NCI-H2196 treated with DMSO at 0.1 percent for 48 hours (cell line): Measurements from ENCODE around the gene ABCF2.

Experiments
- DNase-seq: peaks from one replicate; lab custom pipeline; 2025; ENCODE audit not compliant: unreplicated experiment; lab: John Stamatoyannopoulos, UW

Gene ABCF2

DNA sequence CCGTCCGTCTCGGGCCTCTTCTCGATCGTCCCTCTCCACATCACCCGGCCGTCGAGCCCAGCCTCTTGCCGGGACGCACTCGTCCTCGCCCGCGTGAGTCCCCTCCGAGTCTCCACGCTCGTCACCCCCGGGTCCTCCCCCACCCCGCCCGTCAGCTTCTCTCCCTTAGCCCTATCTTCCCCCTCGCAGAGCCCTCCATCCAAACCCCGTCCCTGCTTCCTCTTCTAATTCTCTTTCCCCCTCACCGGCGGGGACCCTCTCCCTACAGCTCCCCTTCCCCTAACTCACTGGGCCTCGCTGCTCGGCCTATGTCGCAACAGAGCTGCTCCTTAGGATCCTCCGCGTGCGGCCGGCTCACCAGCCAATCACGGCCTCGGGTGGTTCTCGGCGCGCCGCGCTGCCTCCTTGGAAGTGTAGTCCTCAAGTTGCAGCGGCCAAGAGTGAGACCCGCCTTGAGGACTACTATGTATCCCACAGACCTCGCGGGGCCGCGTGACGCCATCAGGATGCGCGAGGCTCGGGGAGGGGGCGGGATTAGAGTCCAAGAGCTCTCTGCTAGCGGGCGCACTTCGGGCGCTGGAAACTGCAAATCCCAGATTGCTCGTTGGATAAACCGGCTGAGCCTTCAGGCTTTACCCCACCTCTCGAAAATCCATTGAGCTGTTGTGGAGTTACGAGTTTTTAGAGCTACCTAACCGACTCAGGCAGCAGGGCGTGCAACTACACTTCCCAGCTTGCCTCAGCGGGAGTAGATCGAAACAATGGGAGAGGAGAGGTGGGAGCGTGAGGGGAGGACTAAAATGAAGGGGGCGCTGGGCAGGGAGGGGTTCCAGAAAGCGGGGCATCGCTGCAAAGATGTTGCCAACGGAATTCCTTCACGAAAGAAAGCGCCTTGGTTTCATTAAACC lies at the start of gene ABCF2:
Gene ABCF2, minus strand, starts transcription at position 331 of the 908 bp plus-strand sequence. CDS start 747 bp downstream, outside the sequence.
- DNase-seq, result peak; percentile 82

DNA sequence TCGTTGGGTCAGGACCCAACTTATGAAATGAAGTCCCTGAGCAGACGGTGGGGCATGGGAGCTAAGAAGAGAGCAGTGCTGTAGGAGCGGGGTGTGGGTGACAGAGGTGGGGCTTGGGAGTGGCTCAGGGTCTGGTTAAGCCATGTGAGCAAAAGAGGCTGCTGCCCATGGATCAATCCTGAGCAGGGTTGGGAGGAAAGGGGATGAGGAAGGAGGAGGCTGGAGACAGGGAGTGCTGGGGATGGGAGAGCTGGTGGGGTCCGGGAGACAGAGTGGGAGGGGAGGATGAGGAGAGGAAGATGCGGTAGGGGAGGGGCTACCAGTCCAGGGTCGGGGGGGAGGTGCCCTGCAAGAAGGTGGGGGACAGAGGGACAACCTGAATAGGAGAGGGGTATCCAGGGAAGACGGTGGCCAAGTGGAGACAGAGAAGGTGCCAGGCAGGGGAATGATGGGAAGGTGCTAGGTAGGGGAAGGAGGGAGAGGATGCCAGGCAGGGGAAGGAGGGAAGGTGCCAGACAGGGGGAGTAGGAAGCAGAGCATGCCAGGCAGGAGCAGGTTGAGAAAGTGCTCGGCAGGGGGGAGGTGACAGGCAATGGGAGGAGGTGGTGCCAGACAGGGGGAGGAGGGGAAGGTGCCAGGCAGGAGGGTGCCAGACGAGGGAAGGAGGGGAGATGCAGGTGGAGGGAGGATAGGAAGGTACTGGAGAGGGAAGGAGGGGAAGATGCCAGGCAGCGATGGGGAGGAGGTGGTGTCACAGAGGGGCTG lies 49.0 kb upstream of the ABCF2 start:
- DNase-seq, result peak; percentile 10

DNA sequence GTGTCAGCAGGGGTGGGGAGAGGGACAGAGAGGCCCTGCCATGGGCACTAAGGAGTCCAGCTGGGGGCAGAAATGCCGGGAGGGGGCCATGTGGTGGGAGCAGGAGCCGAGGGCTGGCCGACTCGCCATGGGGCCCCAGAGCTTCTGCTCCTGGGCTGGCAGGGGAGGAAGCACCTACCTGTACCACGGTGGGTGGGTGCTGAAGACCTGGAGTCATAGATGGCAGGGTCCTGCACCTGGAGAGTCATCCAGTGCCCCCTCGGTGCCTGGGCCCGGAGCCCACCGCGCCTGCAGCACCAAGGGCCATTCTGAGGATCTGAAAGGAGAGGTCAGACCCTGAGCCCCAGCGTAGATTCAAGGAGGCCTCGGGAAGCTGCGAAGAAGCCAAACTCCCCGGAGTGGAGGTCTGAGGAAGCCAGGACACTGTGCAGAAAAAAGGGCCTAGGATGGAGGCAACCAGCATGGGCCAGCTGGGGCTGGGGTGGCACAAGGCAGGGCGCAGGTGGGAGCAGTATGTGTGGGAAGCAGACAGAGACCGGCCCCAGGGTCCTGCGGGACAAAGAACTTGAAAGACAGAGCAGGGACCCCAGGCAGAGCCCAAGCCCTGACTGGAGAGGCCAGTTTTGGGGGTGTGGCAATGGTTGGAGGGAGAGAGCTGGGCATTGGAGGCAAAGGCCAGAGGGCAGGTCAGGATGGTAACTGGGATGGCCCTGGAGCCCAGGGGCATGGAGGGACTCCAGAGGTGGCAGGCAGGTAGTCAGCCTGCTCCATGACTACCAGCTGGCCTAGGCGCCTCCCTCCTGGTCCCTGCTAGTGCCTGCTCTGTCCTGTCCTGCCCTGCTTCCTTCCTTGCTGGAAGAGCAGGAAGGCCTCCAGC lies 48.2 kb upstream of the ABCF2 start:
- no peak for DNase-seq

DNA sequence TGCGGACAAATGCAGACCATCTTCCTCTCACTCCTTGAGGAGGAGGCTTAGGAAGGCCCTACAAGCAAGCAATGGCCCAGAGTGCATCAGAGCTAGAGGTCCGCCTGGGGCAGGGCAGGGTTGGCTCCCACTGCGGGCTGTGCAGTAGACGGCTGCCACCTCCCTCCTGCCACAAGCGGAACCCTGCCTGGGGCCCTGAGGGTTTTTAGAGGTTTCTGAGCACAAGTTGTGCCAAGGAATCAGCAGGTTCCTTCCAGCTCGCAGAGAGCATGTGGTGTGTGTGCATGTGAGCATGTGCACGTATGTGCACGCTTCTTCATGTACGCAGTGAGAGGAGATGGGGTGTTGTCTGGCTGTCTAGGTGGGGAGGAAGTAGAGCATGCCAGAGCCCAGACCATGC lies 47.4 kb upstream of the ABCF2 start:
- DNase-seq, result no peak

DNA sequence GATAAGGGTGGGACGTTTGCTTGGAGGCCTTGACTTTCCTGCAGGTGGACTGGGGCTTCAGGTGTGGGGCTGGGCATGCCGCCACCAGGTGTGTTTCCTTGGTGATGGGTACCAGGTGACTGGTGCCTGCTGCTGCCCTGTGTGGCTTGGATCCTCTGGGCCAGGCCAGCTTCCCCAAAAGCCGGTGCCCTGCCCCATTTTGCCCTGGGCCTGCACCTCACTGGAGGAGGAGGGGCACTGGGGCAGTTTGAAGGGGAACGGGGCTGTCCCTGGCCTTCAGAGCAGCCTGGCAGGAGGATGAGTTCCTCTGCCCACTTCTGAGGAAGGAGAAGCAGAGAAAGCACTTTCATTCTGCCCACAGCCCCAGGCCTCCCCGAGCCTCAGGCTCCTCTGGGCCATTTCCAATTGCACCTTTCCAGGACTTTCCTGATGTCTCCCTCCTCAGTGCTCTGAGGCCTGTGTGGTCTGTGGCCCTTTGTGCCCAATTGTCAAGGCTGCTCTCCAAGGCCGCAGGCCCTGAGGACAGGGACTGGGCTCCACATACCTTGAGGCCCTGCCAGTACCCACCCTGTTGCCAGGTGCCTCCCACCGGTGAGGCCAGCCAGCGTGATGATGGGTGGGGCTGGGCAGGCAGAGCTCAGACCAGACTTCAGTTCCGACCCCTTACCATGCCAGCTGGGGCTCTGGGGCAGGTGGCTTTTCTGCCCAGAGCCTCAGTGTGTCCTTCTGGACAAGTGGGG lies 46.8 kb upstream of the ABCF2 start:
- DNase-seq, result no peak

DNA sequence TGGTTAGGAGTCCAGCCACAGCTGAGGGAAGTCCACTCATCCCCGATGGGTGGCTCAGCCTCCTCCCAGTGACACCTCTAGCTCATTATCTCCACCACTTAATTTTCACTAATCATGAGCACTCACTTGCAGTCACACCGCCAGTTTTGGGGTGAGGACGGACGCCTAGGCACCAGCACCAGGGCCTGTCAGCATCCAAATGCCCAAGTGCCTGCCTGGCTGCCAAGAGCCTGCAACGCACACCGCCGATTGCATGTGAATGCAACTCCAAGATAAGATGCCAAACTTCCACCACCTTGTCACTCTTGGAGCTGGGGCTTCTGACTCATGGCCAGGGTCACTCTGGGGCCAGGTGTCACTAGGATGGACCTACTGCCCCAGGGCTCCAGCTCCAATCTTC lies 45.9 kb upstream of the ABCF2 start:
- DNase-seq, result no peak

DNA sequence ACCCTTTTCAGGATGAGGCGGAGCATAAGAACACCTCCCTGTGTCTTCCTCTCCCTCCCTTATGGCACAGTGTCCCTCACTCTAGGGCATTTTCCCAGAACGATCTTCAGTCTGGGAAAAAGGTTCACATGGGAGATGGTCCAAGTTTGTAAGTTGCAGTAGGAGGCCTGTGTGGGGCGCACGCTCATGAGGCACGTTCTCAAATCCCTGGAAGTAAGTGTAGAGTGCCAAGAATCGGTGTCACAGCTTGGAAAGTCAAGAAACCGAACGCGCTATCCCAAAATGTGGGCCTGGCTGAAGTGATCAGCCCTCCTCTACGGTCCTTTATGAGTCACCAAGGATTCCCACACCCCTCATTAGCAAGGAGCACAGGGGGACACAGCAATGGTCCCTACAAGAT lies 45.4 kb upstream of the ABCF2 start:
- DNase-seq, result no peak

DNA sequence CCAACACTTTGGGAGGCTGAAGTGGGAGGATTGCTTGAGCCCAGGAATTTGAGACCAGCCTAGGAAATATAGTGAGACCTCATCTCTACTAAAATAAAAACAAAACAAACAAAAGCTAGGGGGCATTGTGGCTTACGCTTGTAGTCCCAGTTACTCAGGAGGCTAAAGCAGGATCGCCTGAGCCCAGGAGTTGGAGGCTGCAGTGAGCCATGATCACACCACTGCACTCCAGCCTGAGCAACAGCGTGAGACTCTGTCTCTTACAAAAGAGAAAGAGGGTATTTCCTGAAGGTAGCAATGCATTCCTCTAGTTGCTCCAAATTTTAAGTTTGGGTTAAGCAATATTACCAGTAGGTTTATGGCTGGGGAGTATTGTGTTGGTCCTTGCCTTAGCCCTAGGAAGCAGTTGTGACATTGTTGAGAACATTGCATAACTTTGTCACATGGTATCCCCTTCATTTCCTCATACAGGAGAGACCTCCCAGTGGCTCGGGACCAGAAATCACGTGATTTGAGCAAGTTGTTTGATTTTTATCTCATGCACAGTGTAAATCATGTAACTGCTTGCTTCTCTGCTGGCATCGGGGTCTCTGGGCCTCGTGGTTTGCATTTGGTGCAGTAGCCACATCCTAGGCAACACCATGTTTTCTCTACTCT lies 44.8 kb upstream of the ABCF2 start:
- DNase-seq, result no peak

DNA sequence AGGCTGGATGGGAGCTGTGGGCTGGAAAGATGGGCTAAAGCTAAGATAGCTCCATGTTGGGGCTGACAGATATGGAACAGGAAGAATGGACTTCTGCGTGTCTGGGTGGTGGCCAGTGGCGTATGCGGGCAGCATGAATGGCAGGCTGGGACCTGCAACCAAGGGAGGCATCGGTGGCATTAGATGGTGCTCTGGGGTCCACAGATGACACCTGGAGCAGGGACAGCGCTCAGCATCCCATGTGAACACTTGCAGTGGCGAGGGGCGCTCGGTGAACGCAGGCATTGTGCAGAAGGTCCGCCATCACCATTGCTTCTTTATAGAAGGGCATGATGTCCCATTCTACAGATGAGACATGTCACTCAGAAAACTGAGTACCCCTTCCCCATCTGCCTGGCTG lies 42.5 kb upstream of the ABCF2 start:
- DNase-seq, result no peak

DNA sequence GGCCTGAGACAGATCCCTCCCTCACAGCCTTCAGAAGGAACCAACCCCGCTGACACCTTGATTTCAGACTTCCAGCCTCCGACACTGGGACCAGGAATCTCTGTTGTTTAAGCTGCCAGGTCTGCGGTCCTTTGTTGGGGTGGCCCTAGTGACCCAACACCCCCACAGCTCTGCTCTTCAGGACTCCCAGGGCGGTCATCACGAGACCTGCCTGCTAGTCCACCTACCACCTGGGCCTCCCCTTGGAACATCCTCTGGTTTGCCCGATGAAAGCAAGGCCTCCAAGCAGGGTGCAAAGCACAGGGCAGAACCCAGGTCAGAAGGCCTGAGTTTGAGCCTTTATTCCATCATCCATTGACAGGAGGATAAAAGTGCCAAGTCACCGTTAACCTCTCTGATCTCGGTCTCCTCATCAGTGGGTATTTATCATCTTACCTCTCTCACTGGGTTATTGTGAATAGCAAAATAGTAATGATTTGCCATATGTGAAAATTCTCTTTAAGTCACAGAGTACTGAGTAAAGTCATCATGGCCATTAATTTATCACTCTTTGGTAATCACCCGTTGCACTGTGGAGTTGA lies 38.4 kb upstream of the ABCF2 start:
- DNase-seq, result no peak

DNA sequence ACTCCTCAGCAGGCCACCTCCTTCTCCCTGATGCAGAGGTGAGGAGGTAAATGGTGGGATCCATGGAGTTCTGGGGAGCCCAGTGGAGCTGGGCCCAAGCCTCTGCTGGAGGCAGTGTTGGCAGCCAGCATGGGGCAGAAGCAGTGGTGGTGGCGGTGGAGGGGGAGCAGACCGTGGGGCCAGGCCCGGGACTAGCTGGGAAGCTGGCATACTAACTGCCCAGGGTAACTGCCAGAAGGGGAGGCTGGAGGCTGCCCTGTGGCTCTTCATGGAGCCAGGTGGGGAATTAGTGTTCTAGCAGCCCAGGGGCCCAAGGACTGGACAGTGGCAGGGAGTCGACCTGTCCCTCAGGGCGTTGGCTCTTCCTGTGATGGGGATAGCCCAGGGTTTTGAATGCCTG lies 37.6 kb upstream of the ABCF2 start:
- no peak for DNase-seq

DNA sequence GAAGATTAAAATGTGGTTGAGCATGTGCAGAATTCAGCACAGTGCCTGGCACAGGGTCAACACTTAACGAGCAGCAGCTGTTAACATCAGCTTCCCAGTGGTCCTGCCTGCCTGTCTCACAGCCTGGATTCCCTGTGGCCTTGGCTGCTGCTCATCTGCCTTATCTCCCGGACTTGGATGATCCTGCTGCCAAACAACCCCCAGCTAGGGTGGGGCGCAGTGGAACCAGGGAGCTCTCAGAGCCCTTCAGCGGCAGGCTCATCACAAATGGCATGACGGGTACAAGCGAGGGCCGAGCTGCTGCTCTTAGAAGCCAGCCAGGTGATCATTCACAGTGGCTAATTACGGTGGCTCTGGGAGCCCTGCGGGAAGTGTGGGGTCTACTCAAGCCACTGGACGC lies 34.5 kb upstream of the ABCF2 start:
- no peak for DNase-seq

DNA sequence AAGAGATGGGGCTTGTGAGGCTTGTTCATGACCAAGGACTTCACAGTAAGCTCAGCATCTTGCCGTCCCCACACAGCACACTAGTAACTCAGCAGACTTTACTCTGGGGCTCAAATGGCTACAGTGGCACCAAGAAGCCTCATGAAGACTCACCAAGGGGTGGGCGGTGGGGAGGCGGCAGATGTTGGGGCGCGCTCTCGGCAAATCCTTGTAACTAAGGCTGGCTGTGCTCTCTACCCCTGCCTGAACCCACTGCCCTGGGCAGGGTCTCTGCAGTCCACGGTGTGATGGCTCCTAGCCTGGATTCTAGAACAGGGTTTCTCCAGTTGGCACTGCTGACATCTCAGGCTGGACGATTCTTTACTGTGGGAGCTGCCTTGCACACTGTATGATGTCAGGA lies 33.9 kb upstream of the ABCF2 start:
- no peak for DNase-seq

DNA sequence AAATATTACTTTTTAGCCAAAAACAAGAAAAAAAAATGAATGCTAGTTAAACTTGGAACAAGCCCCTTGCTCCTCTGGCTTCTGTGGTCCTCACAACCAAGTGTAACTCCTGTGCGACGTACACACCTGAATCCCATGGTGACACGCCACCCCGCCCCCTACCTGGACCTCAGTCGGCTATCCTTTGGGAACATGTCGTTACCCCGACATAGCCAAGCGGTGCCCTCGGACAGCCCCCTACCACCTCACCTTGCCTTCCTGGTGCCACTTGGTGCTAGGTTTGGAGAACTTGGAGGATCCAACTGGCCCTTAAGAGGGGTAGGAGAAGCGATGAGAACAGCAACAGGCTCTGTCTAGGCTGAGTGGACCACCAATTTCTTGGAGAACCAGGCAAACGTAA lies 33.5 kb upstream of the ABCF2 start:
- DNase-seq, result no peak

DNA sequence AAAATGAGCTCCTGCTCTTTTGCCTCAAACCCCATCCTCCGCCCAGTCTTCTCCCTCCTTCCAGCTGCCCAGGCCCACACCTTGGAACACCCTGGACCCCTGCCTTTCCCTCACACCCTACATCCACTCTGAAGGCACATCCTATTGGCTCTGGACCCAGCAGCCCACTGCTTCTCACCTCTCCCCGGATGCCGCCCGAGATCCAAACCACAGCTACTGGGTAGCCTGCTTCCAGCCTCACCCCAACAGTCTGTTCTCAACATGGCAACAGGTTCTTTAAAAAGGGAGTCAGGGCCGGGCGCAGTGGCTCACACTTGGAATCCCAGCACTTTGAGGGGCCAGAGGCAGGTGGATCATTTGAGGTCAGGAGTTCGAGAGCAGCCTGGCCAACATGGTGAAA lies 31.0 kb upstream of the ABCF2 start:
- DNase-seq, result no peak

DNA sequence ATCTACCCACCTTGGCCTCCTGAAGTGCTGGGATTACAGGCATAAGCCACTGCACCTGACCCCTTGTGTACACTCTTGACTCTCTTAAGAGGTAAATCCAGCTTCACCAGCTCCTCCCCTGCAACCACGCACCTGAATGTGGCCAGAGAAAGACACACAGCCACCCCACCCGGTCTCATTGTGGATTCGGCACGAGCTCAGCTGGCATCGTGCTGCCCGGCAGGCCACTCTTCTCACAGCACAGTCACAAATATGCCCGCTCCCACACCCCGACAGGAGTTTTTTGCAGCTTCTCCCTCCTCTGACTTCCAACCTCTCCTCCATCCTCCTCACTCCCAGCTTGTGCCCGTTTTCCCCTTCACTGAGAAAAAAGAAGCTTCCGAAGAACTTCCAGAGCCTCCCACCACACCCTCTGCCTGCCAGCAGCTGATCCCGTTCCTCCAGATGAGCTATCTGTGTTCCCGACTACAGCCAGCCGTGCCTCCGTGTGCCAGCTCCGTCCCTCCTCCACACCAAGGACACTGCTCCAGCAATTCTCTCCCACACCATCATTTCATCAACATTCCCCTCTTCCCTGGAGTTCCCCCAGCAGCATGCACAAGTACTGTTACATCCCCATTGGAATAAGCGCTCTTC lies 29.5 kb upstream of the ABCF2 start:
- no peak for DNase-seq

DNA sequence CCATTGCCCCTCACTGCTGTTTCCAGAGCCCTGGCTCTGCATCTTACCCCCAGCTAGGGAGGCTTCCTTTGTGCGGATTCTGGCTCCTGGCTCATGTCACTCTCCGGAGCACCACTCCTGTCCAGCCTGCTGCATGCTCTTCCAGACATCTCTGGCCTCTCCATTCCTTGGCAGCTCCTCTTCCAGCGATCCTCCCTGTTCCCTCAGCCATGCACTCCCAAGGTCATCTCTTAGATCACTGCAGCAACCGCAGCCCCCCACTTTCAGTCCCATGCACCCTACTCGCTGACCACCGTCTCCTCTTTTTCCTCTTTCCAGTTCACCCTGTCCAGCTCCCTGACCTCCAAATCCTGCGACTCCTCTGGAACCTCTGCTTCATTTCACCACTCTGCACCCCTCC lies 28.4 kb upstream of the ABCF2 start:
- DNase-seq, result no peak

DNA sequence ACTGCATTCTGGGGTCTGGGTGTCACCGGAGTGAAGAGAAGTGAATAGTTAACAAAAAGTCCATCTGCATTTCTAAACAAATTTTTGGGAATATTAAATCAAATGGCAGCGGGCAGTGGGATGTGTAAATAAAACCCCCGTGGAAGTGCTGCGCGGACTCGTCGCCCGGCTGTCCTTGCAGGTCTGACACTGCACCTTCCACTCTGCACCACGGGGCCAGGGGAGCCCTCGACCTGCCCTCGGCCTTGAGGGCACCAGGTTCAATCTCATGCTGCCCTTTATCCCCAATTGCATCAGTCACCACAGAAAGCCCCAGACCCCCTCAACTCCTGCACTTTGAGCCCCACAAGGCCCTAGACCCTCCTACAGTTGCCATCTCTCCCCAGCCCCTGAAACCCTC lies 27.8 kb upstream of the ABCF2 start:
- DNase-seq, result no peak

DNA sequence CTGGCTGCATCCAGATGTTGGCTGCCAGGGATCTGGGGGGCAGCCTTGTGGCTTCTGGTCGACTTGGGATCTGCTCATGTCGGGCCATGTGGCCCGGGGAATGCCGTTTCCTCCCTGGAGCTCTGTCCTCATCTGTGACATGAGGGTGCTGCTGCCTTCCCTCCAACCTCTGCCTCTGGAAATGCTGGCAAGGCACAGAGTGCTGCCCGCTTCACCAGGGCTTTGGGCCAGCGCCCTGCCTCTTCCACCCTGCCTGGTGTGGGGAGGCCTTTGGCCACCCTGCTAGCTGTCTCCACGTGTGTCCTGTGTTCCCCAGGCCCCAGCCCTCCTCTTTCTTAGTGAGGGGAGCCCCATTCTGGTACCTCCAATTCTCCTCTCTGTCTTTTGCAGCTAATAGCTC lies 27.3 kb upstream of the ABCF2 start:
- DNase-seq, result no peak
